Memory B cell (primary cell): Measurements from ENCODE around the gene RCN1.
A peak's percentile ranks its signal among the peaks of the same experiment; 100 is the strongest.
"Not testable (repeated sequence)": the region's sequence is repeated elsewhere in the genome, so short reads cannot be mapped to it uniquely, and the experiment has no call there.

ENCODE experiments used
- ATAC-seq: fragments of 150-1000 bp; cut with Tn5 transposase; 2 replicates; pipeline ENCODE4 v1.10.0; 2021; ENCODE audit warnings: low read depth, mild to moderate bottlenecking, moderate library complexity
- DNase-seq, 2 donors: peaks; one replicate each; pipeline ENCODE4 v3.0.0; 2022; ENCODE audit warnings: low spot score in 2 of 2
- H3K27ac Mint-ChIP-seq: one replicate; pipeline ENCODE4 v1.8.0; 2022; ENCODE audit warnings: mild to moderate bottlenecking, moderate library complexity, mixed read lengths
- H3K27me3 Mint-ChIP-seq: one replicate; pipeline ENCODE4 v1.8.0; 2022; ENCODE audit warnings: mixed read lengths
- H3K36me3 Mint-ChIP-seq: one replicate; pipeline ENCODE4 v1.8.0; 2022; ENCODE audit warnings: mild to moderate bottlenecking, mixed read lengths
- H3K4me1 Mint-ChIP-seq: one replicate; pipeline ENCODE4 v1.8.0; 2022; ENCODE audit warnings: mixed read lengths
- H3K4me3 Mint-ChIP-seq: one replicate; pipeline ENCODE4 v1.8.0; 2022; ENCODE audit warnings: mild to moderate bottlenecking, moderate library complexity, mixed read lengths
- H3K9me3 Mint-ChIP-seq: one replicate; pipeline ENCODE4 v1.8.0; 2022; ENCODE audit warnings: mixed read lengths

RCN1 gene

DNA sequence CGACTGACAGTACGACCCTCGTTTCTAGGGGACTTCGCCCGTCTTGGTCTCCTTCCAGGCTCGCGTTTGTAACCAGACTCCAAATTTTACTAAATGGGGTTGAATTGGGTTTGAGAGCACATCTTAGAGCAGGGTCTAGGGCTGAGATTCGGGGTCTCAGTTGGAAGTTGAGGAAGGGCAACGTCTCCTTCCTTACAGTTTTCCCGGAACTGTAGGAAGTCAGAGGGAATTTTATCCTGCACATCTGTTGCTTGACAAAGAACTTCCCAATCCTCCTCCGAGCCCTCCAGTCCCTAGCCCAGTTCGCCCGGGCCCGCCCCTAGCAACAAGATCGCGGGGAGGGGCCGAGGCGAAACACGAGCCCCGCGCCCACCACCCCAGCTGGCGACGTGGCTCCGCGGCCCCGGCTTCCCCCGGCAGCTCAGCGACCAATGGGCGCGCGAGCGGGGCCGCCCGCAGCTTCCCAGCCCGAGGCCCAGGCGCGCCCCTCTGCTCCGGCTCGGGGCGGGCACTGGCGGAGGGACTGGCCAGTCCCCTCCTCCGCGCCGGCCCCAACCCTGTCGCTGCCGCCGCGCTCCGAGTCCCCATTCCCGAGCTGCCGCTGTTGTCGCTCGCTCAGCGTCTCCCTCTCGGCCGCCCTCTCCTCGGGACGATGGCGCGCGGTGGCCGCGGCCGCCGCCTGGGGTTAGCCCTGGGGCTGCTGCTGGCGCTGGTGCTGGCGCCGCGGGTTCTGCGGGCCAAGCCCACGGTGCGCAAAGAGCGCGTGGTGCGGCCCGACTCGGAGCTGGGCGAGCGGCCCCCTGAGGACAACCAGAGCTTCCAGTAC, at the start of gene RCN1:
TSS of gene RCN1 (plus strand) at position 530 of the 826 bp plus-strand sequence. CDS start at position 653, 123 bp downstream.
- ATAC-seq (peak; percentile 54), DNase-seq (peak in 1 of 2 donors; percentile 1)
- Mint-ChIP-seq H3K9me3 (no peaks in the 10 kb centered on the region), H3K27me3 (peaks cover 8% of the 10 kb centered on the region), H3K4me3 (peak within 1 kb of the TSS; percentile 91), H3K36me3 (no peaks in the 10 kb centered on the region), H3K27ac (peak within 1 kb of the TSS; percentile 67), H3K4me1 (peaks cover 15% of the 10 kb centered on the region)

DNA sequence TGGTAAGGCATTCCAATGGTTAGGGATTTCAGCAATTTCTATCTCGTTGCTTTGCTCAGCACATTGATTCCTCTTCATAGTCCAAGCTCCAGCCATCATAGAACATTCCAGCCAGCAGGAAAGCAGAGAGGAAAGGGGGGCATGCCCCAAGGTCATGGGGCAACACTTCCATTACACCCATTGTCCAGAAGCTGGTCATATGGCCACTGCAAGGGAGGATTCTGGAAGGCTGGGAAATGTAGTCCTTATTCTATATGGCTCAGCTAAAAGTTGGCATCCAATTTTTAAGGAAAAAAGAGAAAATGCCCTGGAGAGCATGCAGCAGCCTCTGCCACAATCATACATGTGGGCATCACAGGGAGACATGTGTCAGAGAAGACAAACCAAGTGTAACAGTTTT, 47.1 kb upstream of the RCN1 start:
- no peak overlapping the region for H3K27ac Mint-ChIP-seq
- peaks cover 11% of the 10 kb centered on the region for H3K27me3 Mint-ChIP-seq

DNA sequence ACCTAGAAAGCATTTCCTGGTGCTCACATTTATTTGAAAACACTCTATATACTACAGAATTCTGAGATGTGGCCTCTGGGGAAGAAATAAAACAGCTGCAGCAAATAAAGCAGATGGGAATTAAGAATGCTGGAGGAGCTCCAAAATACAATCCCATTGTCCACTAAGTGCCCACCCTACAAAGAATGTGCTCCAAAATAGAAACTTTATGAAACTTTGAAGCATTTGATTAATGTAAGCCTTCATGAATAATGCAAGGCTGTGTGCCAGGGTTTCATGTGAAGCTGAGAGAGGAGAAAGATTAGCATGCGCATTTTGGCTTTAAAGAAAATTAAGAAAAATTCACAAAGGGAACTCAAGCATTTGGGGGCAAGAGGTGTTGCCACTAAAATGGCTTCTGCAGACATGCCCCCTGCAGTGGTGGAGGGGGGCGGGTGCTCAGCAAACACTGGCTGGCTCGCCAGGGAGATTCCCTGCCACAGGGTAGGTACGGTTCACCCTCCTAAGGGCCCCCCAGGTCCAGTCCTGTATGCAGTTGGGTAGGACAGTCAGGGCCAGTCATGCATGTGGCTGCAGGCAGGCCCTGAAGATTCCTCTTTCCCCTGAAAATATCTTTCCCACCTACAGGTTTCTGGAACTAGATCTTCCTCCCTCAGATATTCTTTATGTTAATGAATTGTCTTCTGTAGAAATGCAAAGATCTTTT, 46.6 kb upstream of the RCN1 start:
- no peaks in the 10 kb centered on the region for H3K4me1 Mint-ChIP-seq
- H3K36me3 Mint-ChIP-seq, result no peaks in the 10 kb centered on the region
- DNase-seq, result no peak

More for the DNA sequence above, 47.1 kb upstream of the RCN1 start:
- Mint-ChIP-seq H3K4me3 (no peak overlapping the region), H3K36me3 (no peaks in the 10 kb centered on the region), H3K9me3 (peaks cover 2% of the 10 kb centered on the region), H3K4me1 (no peaks in the 10 kb centered on the region)
- ATAC-seq (no peak), DNase-seq (no peak)

DNA sequence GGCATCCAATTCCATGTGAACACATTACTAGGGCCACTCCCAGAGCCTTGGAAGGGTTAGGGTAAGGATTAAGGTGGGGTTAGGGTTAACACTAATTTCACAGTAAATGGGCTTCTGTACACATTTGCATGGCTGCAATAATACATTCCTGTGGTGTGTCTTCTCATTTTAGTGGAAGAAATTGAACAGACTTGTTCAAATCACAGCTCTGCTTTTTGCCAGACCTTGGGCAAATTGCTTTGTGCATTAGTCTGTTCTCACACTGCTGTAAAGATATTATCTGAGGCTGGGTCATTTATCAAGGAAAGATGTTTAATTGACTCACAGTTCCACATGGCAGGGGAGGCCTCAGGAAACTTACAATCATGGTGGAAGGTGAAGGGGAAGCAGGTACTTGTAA, 45.4 kb upstream of the RCN1 start:
- no peak for ATAC-seq
- no peak for DNase-seq
- Mint-ChIP-seq H3K4me3 (no peak overlapping the region), H3K27ac (no peak overlapping the region), H3K4me1 (no peaks in the 10 kb centered on the region), H3K36me3 (no peaks in the 10 kb centered on the region), H3K27me3 (peaks cover 9% of the 10 kb centered on the region), H3K9me3 (peaks cover 2% of the 10 kb centered on the region)

More for the DNA sequence above, 46.6 kb upstream of the RCN1 start:
- no peak for ATAC-seq
- Mint-ChIP-seq H3K27ac (no peak overlapping the region), H3K4me3 (no peak overlapping the region), H3K27me3 (peaks cover 9% of the 10 kb centered on the region), H3K9me3 (peaks cover 2% of the 10 kb centered on the region)

DNA sequence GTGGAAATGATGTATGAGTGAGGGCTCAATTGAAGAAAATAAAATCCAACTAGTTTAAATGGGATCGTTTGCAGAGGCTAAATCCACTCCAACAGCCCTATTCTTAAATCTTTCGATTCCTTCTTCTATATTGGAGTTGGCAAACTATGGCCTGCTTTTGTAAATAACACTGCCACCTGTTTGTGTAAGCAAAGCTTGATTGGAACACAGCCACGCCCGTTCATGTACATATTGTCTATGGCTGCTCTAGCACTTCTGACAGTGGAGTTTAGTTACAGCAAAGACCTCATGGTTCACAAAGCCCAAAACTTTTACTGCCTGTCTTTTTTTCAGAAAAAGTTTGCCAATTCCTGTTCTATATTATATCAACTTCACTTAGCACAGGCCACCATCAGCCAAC, 40.6 kb upstream of the RCN1 start:
- H3K9me3 Mint-ChIP-seq, result peaks cover 2% of the 10 kb centered on the region
- peaks cover 15% of the 10 kb centered on the region for H3K27me3 Mint-ChIP-seq
- H3K4me1 Mint-ChIP-seq, result no peaks in the 10 kb centered on the region
- no peak overlapping the region for H3K27ac Mint-ChIP-seq
- no peak for ATAC-seq
- no peak for DNase-seq
- H3K4me3 Mint-ChIP-seq, result no peak overlapping the region
- H3K36me3 Mint-ChIP-seq, result no peaks in the 10 kb centered on the region

DNA sequence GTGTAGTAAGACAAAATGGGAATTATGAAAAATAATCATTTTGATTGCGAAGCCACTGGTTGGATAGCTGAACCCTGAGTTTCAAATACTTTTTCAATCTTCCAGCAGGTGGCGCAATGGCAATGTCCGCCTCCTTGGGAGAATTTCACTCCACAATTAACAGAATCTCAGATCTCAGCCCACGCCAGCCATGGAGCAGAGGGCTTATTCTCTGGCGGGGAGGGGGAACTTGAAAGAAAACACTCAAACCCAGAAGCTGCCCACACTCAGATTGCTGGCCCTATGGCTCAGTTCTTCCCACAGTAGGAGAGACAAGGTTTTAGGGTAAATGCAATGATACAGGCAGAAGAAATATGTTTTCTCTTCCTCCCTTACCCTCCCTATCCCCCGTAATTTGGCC, 38.7 kb upstream of the RCN1 start:
- Mint-ChIP-seq H3K4me1 (no peaks in the 10 kb centered on the region), H3K36me3 (no peaks in the 10 kb centered on the region), H3K4me3 (no peak overlapping the region), H3K9me3 (peaks cover 2% of the 10 kb centered on the region), H3K27ac (no peak overlapping the region), H3K27me3 (peaks cover 15% of the 10 kb centered on the region)
- ATAC-seq (no peak), DNase-seq (peak; percentile 31 to 40)

DNA sequence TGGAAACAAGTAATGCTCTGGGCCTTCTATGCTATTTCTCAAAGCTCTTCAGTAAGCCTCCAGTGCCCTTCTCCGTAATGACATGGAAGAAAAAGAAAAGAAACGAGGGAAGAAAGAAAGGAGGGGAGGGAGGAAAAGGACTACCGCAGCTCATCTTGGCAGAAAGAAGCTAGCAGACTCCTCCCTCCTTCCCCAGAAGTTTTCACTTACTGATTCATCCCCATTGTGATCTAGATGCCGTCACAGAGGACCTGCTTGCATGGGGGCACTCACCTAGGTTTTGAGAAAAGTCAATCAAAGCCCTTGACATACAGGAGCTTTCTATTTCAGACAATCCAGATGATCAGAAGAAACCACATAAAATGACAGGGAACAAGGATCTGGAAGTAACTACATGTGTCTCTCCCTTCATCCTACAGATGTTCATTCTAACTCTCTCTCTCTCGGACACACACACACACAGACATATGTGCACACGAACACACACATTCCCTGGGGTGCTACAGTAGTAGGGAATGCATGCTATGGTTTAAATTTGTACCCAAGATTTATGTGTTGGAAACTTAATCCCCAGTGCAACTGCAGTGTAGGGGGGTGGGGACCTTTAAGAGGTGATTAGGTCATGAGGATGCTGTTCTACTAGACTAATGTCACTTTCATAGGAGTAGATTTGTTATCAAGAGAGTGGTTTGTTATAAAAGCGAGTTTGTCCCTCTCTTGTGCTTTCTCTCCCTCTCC, 37.6 kb upstream of the RCN1 start:
- H3K36me3 Mint-ChIP-seq, result no peaks in the 10 kb centered on the region
- no peak overlapping the region for H3K27ac Mint-ChIP-seq
- no peaks in the 10 kb centered on the region for H3K9me3 Mint-ChIP-seq

DNA sequence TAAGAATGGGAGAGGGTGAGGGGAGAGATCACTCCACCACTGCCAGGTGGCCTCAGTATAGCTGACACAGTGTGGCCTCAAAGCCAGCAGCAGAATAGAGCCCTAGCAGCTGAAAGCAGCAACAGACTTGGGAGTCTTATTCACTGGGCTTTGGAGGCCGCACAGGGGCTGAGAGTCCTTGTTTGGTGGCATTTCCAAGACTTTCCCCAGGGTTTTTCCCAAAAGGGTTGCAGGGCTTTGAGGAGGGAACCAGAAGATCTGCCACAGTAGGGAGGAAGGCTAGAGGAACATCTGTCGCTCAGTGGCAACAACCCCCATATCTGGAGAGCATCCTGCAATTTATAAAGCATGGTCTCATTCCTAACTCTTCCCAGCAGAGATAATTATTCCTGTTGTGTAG, 35.0 kb upstream of the RCN1 start:
- peaks cover 14% of the 10 kb centered on the region for H3K27me3 Mint-ChIP-seq
- no peaks in the 10 kb centered on the region for H3K9me3 Mint-ChIP-seq
- no peak overlapping the region for H3K27ac Mint-ChIP-seq
- no peak overlapping the region for H3K4me3 Mint-ChIP-seq
- DNase-seq (no peak), ATAC-seq (no peak)
- H3K4me1 Mint-ChIP-seq, result no peaks in the 10 kb centered on the region
- no peaks in the 10 kb centered on the region for H3K36me3 Mint-ChIP-seq

More for the DNA sequence above, 37.6 kb upstream of the RCN1 start:
- Mint-ChIP-seq H3K4me1 (no peaks in the 10 kb centered on the region), H3K4me3 (no peak overlapping the region), H3K27me3 (peaks cover 11% of the 10 kb centered on the region)
- ATAC-seq (no peak), DNase-seq (no peak)

DNA sequence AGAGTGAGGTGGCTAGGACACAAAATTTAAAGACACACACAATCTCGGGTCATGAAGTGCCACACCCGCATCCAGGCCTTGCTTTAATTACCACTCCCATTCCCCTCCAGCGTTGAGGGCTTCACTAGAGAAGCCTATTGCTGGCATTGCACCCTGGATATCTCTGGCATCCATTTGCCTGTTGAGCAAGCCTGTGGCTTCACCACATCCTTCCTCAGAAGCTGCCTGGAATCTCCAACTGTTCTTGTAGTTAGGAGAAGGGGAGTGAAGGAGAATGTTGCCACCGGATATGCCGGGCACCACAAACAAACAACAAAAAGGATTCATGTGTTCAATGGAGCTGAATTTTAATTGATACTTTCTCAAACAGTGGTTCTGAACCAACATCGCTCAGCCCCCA, 34.4 kb upstream of the RCN1 start:
- no peak overlapping the region for H3K4me3 Mint-ChIP-seq
- no peak overlapping the region for H3K27ac Mint-ChIP-seq
- no peaks in the 10 kb centered on the region for H3K9me3 Mint-ChIP-seq
- DNase-seq (no peak), ATAC-seq (no peak)
- H3K4me1 Mint-ChIP-seq, result no peaks in the 10 kb centered on the region
- peaks cover 12% of the 10 kb centered on the region for H3K27me3 Mint-ChIP-seq
- H3K36me3 Mint-ChIP-seq, result no peaks in the 10 kb centered on the region

DNA sequence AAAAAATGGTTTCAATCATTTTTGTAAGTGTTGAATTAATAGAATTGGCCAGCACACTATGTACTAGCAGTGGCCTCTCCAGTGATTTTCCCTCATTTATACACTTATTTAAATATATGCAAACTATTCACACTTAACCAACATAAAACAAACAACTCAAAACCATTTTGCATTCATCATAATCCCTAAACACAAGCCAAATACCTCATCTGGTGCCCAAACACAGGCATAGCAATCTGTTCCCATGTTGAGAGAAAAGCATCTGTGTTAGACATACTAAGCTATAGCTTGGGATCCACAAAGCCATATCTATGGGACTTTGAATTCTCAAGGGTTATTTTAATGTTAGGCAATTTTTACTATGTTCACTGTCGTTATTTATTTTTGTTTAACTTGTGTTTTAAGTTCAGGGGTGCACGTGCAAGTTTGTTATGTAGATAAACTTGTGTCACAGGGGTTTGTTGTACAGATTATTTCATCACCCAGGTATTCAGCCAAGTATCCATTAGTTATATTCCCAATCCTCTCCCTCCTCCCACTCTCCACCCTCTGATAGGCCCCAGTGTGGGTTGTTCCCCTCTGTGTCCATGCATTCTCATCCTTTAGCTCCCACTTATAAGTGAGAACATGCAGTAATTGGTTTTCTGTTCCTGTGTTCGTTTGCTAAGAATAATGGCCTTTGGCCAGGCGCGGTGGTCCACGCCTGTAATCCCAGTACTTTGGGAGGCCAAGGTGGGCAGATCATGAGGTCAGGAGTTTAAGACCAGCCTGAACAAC, 31.0 kb upstream of the RCN1 start:
- no peak overlapping the region for H3K27ac Mint-ChIP-seq
- ATAC-seq, result no peak
- no peak overlapping the region for H3K4me3 Mint-ChIP-seq
- no peaks in the 10 kb centered on the region for H3K9me3 Mint-ChIP-seq
- H3K27me3 Mint-ChIP-seq, result peaks cover 8% of the 10 kb centered on the region
- no peak for DNase-seq
- no peaks in the 10 kb centered on the region for H3K4me1 Mint-ChIP-seq
- H3K36me3 Mint-ChIP-seq, result no peaks in the 10 kb centered on the region

DNA sequence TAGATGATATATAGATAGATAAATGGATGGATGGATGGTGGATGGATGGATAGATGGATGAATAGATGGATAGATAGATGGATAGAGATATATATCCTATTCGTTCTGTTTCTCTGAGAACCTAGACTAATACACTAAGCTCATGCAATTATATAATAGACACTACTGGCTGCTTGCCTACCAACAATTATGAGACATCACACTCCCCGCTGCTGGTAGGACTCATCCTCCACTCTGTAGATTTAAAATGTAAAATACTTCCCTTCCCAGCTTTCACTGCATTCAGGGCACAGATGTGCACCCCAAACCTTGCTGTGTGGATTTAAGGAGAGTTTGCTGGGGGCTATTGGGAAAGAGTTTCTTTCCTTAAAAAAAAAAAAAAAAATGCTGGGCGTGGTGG, 28.3 kb upstream of the RCN1 start:
- Mint-ChIP-seq H3K4me3 (no peak overlapping the region), H3K4me1 (no peaks in the 10 kb centered on the region), H3K9me3 (no peaks in the 10 kb centered on the region), H3K27me3 (peaks cover 8% of the 10 kb centered on the region), H3K36me3 (no peaks in the 10 kb centered on the region), H3K27ac (no peak overlapping the region)
- ATAC-seq (no peak), DNase-seq (no peak)

DNA sequence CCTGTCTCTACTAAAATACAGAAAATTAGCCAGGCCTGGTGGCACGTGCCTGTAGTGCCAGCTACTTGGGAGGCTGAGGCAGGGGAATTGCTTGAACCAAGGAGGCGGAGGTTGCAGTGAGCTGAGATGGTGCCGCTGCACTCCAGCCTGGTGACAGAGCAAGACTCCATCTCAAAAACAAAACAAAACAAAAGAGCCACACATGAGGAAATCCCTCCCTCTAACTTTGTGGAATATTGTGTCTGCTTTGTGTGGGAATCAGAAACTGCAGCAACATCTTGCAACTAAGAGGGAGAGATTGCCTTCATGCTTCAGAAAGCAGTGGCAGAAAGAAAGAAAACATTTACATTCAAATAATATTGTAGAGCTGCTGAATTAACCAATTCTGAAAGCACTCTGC, 27.8 kb upstream of the RCN1 start:
- not testable (repeated sequence) for H3K36me3 Mint-ChIP-seq, H3K27ac Mint-ChIP-seq, H3K9me3 Mint-ChIP-seq, H3K4me1 Mint-ChIP-seq, H3K4me3 Mint-ChIP-seq, ATAC-seq, DNase-seq
- H3K27me3 Mint-ChIP-seq, result peaks cover 10% of the 10 kb centered on the region

DNA sequence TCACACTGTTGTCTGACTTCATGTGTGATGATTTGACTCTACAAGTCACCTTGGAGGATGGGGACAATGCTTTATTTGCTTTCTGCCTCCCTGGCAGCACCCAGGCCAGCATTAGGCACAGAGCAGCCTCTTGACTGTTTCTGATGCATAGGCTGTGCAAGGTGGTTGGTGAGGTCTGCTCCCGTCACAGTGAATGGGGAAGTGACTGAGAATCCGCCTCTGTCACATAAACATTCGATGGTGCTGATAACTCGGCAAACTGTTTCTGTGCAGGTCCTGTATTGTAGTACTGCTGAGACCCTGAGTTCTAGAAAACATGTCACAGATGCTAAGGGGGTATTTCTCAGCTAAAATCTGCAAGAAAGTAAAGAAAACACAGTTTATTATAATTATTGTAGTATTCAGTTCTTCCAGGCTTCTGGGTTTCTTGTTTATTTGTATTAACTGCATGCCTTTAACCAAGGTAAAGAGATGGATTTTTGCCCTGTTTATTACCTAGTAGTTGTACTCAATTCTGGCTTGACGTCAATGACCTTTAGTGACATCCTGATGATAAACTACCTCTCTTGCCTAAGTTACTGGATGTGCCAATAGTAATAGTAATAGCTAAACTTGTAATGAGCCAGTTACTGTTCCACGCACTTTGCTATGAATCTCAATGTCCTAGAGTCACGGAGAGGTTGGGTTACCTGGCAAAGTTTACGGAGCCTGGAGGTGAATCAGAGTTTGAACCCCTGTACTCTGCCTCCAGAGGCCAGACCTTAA, 24.8 kb upstream of the RCN1 start:
- no peaks in the 10 kb centered on the region for H3K9me3 Mint-ChIP-seq
- ATAC-seq (no peak), DNase-seq (no peak)
- H3K27me3 Mint-ChIP-seq, result peaks cover 6% of the 10 kb centered on the region
- no peak overlapping the region for H3K27ac Mint-ChIP-seq
- H3K4me3 Mint-ChIP-seq, result no peak overlapping the region
- no peaks in the 10 kb centered on the region for H3K4me1 Mint-ChIP-seq
- no peaks in the 10 kb centered on the region for H3K36me3 Mint-ChIP-seq
